A549 (cell line): ENCODE data around the gene POLR2B. TPM values are rescaled to one million over a fixed set of nuclear protein-coding genes. Genes with fewer than 3 reads are reported as not detected.

Experiments
- ATAC-seq, 2 experiments: fragments of 200-7000 bp in 1 of 2; fragments of >200 bp in 1 of 2; cut with Nextera tagmentation in 1 of 2; cut with Tn5 transposase in 1 of 2; 3 replicates each; pipeline versions ENCODE4 v1.8.0 to v1.9.1; 2018 to 2020; ENCODE audit warnings: mild to moderate bottlenecking in 1 of 2, moderate library complexity in 1 of 2
- CTCF ChIA-PET: fragments of 300-600 bp; sonication (Branson Sonifier 250); formaldehyde crosslinking; extraction: SDS; loops from one replicate; lab custom pipeline; 2021; ENCODE audit warnings: antibody characterized with exemption, inconsistent platforms; lab: Yijun Ruan, JAX
- POLR2A ChIA-PET: fragments of 350-600 bp; formaldehyde crosslinking; extraction: SDS; loops from one replicate; lab custom pipeline; 2021; ENCODE audit warnings: antibody characterized with exemption, inconsistent platforms; lab: Yijun Ruan, JAX
- DNase-seq, 2 experiments: peaks; one replicate each; pipeline versions ENCODE4 v3.0.0 to v3.0.0-alpha.2; 2011 to 2016; ENCODE audit warnings: low read depth in 1 of 2, low spot score in 1 of 2
- FAIRE-seq: peaks from 2 replicates; lab custom pipeline; 2011; peaks lifted over from hg19 to GRCh38; lab: Jason Lieb, UNC
- H3K27ac ChIP-seq, 2 experiments: fragments of >200 bp; sonication (Bioruptor Twin); formaldehyde crosslinking; 3 replicates each; pipeline ENCODE4 v1.5.1; 2016 to 2017
- H3K4me1 ChIP-seq: fragments of >200 bp; sonication (Bioruptor Twin); formaldehyde crosslinking; 3 replicates; pipeline ENCODE4 v1.6.1; 2016
- H3K4me2 ChIP-seq: fragments of >200 bp; sonication (Bioruptor Twin); formaldehyde crosslinking; 3 replicates; pipeline ENCODE4 v1.6.1; 2016
- H3K4me3 ChIP-seq: fragments of >200 bp; sonication (Bioruptor Twin); formaldehyde crosslinking; 3 replicates; pipeline ENCODE4 v1.5.1; 2016
- H3K9me3 ChIP-seq: fragments of >200 bp; sonication (Bioruptor Twin); formaldehyde crosslinking; 3 replicates; pipeline ENCODE4 v1.6.1; 2016
- CBX8 ChIP-seq: fragments of 200-600 bp; sonication (generic); IDR thresholded peaks from 2 replicates; pipeline ENCODE4 v1.6.1; 2016
- CHD4 ChIP-seq: fragments of 200-600 bp; sonication (generic); IDR thresholded peaks from 2 replicates; pipeline ENCODE4 v1.6.1; 2016; ENCODE audit warnings: antibody characterized with exemption, mild to moderate bottlenecking, borderline replicate concordance
- EHF ChIP-seq: fragments of 250-450 bp; sonication (Bioruptor Pico); IDR thresholded peaks from 2 replicates; pipeline ENCODE4 v1.5.0; 2020; ENCODE audit warnings: mild to moderate bottlenecking
- HDAC2 ChIP-seq: fragments of 200-600 bp; sonication (generic); IDR thresholded peaks from 2 replicates; pipeline ENCODE4 v1.6.1; 2016
- HOXB13 ChIP-seq: fragments of 250-450 bp; sonication (Bioruptor Pico); IDR thresholded peaks from 2 replicates; pipeline ENCODE4 v1.5.0; 2020; ENCODE audit warnings: low read depth, mild to moderate bottlenecking, moderate library complexity
- JUNB ChIP-seq: fragments of >200 bp; sonication (Bioruptor Twin); formaldehyde crosslinking; IDR thresholded peaks from 2 replicates; pipeline ENCODE4 v1.6.1; 2016
- MAFK ChIP-seq: fragments of 450-650 bp; IDR thresholded peaks from 2 replicates; pipeline ENCODE4 v1.6.1; 2014; ENCODE audit not compliant: partially characterized antibody
- MAZ ChIP-seq: fragments of 150-350 bp; IDR thresholded peaks from 2 replicates; pipeline ENCODE4 v1.6.1; 2014; ENCODE audit warnings: antibody characterized with exemption, low read depth, low read length, borderline replicate concordance
- TFCP2L1 ChIP-seq: fragments of 250-450 bp; sonication (Bioruptor Pico); IDR thresholded peaks from 2 replicates; pipeline ENCODE4 v1.5.0; 2021; ENCODE audit warnings: mild to moderate bottlenecking
- USF2 ChIP-seq: fragments of 450-650 bp; IDR thresholded peaks from 2 replicates; pipeline ENCODE4 v1.6.1; 2014; ENCODE audit warnings: antibody characterized with exemption
- ZNF302 ChIP-seq: fragments of 250-450 bp; sonication (Bioruptor Pico); IDR thresholded peaks from 2 replicates; pipeline ENCODE4 v1.9.0; 2021; ENCODE audit warnings: inconsistent platforms, mild to moderate bottlenecking, moderate library complexity
- WGBS: methylation state at CpG from one replicate; pipeline ENCODE4 v1.1.6; 2017; ENCODE audit errors: missing lambda C conversion rate; 5-methylcytosine and 5-hydroxymethylcytosine counted together
- polyA plus RNA-seq, 4 experiments: library from polyadenylated mRNA; depleted of rRNA in 3 of 4; stranded (reverse); fragments of >200 nt; fragmentation: RNase III in 1 of 4; extraction: RNeasy Plus Mini Kit Qiagen cat#74134 plus additional on column Dnase treatment in 1 of 4; gene quantifications; 2 replicates in 3 of 4; 3 replicates in 1 of 4; pipeline ENCODE4 v1.2.3, GENCODE V29; 2011 to 2017
- TF ChIP-seq, protein P1 (sequence below): fragments of 200-600 bp; sonication (generic); IDR thresholded peaks from 2 replicates; pipeline ENCODE4 v1.6.1; 2016; ENCODE audit warnings: antibody characterized with exemption, mild to moderate bottlenecking, moderate library complexity
- TF ChIP-seq, protein P2 (sequence below): fragments of >200 bp; sonication (Bioruptor Twin); formaldehyde crosslinking; IDR thresholded peaks from 3 replicates; pipeline ENCODE4 v1.6.1; 2016
- TF ChIP-seq, protein P3 (sequence below): fragments of >200 bp; sonication (Bioruptor Twin); formaldehyde crosslinking; IDR thresholded peaks from 2 replicates; pipeline ENCODE4 v1.6.1; 2016

The POLR2B gene
- polyA plus RNA-seq, 2 of the 4 experiments (the other 2 are of a cell fraction), result 82.2 to 138 TPM

- TF ChIP-seq, protein P1, sequence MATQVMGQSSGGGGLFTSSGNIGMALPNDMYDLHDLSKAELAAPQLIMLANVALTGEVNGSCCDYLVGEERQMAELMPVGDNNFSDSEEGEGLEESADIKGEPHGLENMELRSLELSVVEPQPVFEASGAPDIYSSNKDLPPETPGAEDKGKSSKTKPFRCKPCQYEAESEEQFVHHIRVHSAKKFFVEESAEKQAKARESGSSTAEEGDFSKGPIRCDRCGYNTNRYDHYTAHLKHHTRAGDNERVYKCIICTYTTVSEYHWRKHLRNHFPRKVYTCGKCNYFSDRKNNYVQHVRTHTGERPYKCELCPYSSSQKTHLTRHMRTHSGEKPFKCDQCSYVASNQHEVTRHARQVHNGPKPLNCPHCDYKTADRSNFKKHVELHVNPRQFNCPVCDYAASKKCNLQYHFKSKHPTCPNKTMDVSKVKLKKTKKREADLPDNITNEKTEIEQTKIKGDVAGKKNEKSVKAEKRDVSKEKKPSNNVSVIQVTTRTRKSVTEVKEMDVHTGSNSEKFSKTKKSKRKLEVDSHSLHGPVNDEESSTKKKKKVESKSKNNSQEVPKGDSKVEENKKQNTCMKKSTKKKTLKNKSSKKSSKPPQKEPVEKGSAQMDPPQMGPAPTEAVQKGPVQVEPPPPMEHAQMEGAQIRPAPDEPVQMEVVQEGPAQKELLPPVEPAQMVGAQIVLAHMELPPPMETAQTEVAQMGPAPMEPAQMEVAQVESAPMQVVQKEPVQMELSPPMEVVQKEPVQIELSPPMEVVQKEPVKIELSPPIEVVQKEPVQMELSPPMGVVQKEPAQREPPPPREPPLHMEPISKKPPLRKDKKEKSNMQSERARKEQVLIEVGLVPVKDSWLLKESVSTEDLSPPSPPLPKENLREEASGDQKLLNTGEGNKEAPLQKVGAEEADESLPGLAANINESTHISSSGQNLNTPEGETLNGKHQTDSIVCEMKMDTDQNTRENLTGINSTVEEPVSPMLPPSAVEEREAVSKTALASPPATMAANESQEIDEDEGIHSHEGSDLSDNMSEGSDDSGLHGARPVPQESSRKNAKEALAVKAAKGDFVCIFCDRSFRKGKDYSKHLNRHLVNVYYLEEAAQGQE, result no peak
Observed at GRCh38 chr4:57064811-57065711, 86.4 kb downstream of the POLR2B start (continued).

DNA sequence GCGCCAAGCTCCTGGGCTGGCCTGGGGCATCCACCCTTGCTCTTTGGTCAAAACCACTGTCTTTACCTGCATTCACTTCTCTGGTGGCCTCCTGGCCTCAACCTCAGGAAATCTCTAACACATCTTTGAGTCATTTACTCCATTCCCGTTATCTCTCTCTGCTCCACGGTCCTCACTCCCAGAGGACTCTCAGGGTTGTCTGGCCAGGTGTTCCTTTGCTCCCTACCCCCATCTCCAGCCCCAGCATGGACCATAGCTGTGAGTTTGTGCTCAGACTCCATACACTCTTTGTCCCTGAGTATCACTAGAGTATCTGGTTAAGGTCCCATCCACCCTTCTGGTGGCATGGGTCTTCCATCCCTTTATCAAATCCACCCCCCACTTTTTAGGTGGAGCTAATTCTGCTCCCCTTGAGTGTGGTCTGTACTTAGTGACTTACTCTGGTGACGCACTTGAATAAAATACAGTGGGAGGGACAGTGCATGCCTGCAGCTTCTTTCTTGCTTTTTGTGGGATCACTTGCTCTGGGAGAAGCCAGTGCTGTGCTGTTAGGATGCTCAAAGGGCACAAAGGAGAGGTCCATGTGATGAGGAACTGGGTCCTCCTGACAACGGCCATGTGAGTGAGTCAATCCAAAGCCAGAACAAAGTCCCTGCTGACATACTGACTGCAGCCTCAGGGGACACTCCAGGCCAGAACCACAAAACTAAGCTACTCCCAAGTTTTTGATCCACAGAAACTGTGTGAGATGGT lies 87.2 kb downstream of the POLR2B start:
- Histone ChIP-seq H3K4me3 (peak overlapping the region; percentile 22; the same call in 1 of the 3 replicates), H3K27ac (peak overlapping the region; percentile 84 to 88), H3K9me3 (no peaks in the 10 kb centered on the region), H3K4me1 (peaks cover 87% of the 10 kb centered on the region), H3K4me2 (peak overlapping the region; percentile 82)
- WGBS, result 15% methylated on average over 5 of the region's 5 CpGs
- DNase-seq (peak in 1 of 2 experiments; percentile 51), FAIRE-seq (no peak), ATAC-seq (peak; percentile 55 to 64)
- ChIA-PET POLR2A (interaction anchor here (0.6 to 2.3 kb wide), 5 partner anchors 13 to 88 kb away, joined by 3 to 6 read pairs (median 4); partner anchors contain the start of genes NOA1 and POLR2B), CTCF (interaction anchor here (0.6 to 4.8 kb wide), 10 partner anchors 8 to 97 kb away, joined by 3 to 24 read pairs (median 6); no protein-coding TSS in a partner anchor)
- no peak for TF ChIP-seq CBX8
- TF ChIP-seq, protein P1, result no peak
- TF ChIP-seq ZNF302 (CRISPR knock-in tag), result no peak
- TF ChIP-seq JUNB, result no peak
- TF ChIP-seq CHD4, result no peak
- no peak for TF ChIP-seq MAZ
- no peak for TF ChIP-seq USF2
- no peak for TF ChIP-seq HOXB13 (CRISPR knock-in tag)
- TF ChIP-seq MAFK, result no peak
- TF ChIP-seq HDAC2, result no peak
- TF ChIP-seq, protein P2, sequence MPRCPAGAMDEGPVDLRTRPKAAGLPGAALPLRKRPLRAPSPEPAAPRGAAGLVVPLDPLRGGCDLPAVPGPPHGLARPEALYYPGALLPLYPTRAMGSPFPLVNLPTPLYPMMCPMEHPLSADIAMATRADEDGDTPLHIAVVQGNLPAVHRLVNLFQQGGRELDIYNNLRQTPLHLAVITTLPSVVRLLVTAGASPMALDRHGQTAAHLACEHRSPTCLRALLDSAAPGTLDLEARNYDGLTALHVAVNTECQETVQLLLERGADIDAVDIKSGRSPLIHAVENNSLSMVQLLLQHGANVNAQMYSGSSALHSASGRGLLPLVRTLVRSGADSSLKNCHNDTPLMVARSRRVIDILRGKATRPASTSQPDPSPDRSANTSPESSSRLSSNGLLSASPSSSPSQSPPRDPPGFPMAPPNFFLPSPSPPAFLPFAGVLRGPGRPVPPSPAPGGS, result no peak
- no peak for TF ChIP-seq TFCP2L1 (CRISPR knock-in tag)
- TF ChIP-seq EHF (CRISPR knock-in tag), result no peak
- TF ChIP-seq, protein P3, sequence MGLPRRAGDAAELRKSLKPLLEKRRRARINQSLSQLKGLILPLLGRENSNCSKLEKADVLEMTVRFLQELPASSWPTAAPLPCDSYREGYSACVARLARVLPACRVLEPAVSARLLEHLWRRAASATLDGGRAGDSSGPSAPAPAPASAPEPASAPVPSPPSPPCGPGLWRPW, result no peak
